Measurements from ENCODE around the gene EIF4A2. TPM values are rescaled to one million over a fixed set of nuclear protein-coding genes. Genes with fewer than 3 reads are reported as not detected.

The EIF4A2 gene
- total and polyA plus RNA-seq, 2 of the 13 experiments (the other 11 are each of a cell fraction or from before 2014, with no cell fraction given) = 480 to 596 TPM

DNA sequence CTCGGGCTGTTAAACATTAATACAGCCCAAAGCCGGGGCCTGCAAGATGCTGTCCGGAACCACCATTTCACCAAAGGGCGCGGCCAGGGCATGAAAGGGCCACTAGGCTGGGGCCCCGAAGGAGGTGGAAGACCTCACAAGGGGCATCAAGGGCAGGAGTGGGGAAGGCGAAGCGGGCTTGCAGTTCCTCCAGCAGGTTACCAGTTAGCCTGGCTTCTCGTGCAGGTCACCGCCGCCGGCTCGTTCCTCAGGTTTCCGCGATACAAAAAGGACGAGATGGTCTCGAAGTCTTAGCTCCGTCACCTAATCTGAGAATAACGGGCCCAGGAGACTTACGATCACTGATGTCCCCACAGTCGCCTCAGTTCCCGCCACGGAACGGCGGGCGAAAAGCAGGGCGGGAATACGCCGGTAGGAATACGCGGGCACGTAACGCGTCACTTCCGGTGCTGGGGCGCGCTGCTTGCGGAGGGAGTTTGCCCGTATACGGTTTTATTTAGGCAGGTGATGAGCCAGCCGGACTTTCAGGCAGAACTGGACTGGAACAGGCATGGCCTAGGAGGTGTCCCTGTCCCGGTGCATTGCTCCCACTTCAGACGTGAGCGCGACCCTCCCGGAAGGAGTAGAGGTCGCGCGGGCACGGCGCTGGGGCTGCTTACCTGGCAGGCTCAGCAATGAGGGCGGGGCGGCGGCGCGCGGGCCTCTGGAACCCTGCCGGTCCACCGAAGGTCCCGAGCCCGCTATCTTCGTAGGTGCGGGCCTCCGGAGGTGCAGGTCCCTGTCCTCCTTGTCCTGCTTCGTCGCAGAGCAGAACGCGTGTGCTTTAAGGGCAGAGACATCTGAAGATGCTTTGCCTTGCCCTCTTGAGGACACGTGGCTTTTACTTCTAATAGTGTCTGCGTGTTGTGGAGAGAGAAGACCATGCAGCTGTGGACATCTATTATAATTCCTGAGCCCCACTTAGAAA lies 23.0 kb downstream of the EIF4A2 start, which contains the start of gene RFC4 (continued):
- TF ChIP-seq, protein P1, sequence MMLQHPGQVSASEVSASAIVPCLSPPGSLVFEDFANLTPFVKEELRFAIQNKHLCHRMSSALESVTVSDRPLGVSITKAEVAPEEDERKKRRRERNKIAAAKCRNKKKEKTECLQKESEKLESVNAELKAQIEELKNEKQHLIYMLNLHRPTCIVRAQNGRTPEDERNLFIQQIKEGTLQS (CRISPR knock-in tag; IDR thresholded peaks at IDR 0.05) = no peak; the same call in 1 of the 2 replicates
- TF ChIP-seq FOXK1 (CRISPR knock-in tag; IDR thresholded peaks at IDR 0.05; ENCODE audit: borderline replicate concordance, low read depth) = peak; percentile 71; the same call in 1 of the 2 replicates
- TF ChIP-seq EP300 (IDR thresholded peaks at IDR 0.05; ENCODE audit: low read depth in 2 of 2, low read length in 2 of 2) = no peak
- peak; percentile 24; the same call in 1 of the 2 replicates for TF ChIP-seq EP300 (CRISPR knock-in tag; IDR thresholded peaks at IDR 0.05; ENCODE audit: borderline replicate concordance)
- TF ChIP-seq BRD4 (CRISPR knock-in tag; IDR thresholded peaks at IDR 0.05) = no peak; the same call in 1 of the 2 replicates
- no peak for TF ChIP-seq RFX3 (CRISPR knock-in tag; IDR thresholded peaks at IDR 0.05)
- TF ChIP-seq, protein P2, sequence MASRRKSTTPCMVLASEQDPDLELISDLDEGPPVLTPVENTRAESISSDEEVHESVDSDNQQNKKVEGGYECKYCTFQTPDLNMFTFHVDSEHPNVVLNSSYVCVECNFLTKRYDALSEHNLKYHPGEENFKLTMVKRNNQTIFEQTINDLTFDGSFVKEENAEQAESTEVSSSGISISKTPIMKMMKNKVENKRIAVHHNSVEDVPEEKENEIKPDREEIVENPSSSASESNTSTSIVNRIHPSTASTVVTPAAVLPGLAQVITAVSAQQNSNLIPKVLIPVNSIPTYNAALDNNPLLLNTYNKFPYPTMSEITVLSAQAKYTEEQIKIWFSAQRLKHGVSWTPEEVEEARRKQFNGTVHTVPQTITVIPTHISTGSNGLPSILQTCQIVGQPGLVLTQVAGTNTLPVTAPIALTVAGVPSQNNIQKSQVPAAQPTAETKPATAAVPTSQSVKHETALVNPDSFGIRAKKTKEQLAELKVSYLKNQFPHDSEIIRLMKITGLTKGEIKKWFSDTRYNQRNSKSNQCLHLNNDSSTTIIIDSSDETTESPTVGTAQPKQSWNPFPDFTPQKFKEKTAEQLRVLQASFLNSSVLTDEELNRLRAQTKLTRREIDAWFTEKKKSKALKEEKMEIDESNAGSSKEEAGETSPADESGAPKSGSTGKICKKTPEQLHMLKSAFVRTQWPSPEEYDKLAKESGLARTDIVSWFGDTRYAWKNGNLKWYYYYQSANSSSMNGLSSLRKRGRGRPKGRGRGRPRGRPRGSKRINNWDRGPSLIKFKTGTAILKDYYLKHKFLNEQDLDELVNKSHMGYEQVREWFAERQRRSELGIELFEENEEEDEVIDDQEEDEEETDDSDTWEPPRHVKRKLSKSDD (CRISPR knock-in tag; IDR thresholded peaks at IDR 0.05; ENCODE audit: low read depth) = peak; percentile 84
- TF ChIP-seq HNRNPL (IDR thresholded peaks at IDR 0.05; ENCODE audit: low read depth, low read length) = 0 out of 2 replicates have a peak, but pooled peaks have one; percentile 51
- TF ChIP-seq, protein P3, sequence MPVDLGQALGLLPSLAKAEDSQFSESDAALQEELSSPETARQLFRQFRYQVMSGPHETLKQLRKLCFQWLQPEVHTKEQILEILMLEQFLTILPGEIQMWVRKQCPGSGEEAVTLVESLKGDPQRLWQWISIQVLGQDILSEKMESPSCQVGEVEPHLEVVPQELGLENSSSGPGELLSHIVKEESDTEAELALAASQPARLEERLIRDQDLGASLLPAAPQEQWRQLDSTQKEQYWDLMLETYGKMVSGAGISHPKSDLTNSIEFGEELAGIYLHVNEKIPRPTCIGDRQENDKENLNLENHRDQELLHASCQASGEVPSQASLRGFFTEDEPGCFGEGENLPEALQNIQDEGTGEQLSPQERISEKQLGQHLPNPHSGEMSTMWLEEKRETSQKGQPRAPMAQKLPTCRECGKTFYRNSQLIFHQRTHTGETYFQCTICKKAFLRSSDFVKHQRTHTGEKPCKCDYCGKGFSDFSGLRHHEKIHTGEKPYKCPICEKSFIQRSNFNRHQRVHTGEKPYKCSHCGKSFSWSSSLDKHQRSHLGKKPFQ (CRISPR knock-in tag; IDR thresholded peaks at IDR 0.05; ENCODE audit: insufficient replicate concordance) = no peak
- peak; percentile 93 for TF ChIP-seq FOXC1 (CRISPR knock-in tag; IDR thresholded peaks at IDR 0.05; ENCODE audit: borderline replicate concordance)
- TF ChIP-seq KDM5A (IDR thresholded peaks at IDR 0.05; ENCODE audit: borderline replicate concordance, low read length) = peak; percentile 91
- TF ChIP-seq, protein P4, sequence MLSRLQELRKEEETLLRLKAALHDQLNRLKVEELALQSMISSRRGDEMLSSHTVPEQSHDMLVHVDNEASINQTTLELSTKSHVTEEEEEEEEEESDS (CRISPR knock-in tag; IDR thresholded peaks at IDR 0.05; ENCODE audit: borderline replicate concordance) = no peak
- peak; percentile 25; the same call in 1 of the 2 replicates for TF ChIP-seq ZNF652 (CRISPR knock-in tag; IDR thresholded peaks at IDR 0.05; ENCODE audit: borderline replicate concordance, low read depth)
- peak; percentile 93 for TF ChIP-seq ZNF781 (CRISPR knock-in tag; IDR thresholded peaks at IDR 0.05; ENCODE audit: borderline replicate concordance, not compliant biosample characterization)
- peak; percentile 83; the same call in 1 of the 2 replicates for TF ChIP-seq SALL1 (CRISPR knock-in tag; IDR thresholded peaks at IDR 0.05)
- peak; percentile 58; the same call in 1 of the 2 replicates for TF ChIP-seq ZBTB38 (CRISPR knock-in tag; IDR thresholded peaks at IDR 0.05)
- TF ChIP-seq, protein P5, sequence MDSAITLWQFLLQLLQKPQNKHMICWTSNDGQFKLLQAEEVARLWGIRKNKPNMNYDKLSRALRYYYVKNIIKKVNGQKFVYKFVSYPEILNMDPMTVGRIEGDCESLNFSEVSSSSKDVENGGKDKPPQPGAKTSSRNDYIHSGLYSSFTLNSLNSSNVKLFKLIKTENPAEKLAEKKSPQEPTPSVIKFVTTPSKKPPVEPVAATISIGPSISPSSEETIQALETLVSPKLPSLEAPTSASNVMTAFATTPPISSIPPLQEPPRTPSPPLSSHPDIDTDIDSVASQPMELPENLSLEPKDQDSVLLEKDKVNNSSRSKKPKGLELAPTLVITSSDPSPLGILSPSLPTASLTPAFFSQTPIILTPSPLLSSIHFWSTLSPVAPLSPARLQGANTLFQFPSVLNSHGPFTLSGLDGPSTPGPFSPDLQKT (CRISPR knock-in tag; IDR thresholded peaks at IDR 0.05; ENCODE audit: borderline replicate concordance) = no peak
- TF ChIP-seq ZNF143 (CRISPR knock-in tag; IDR thresholded peaks at IDR 0.05) = peak; percentile 92
- TF ChIP-seq ZNF24 (IDR thresholded peaks at IDR 0.05) = no peak
- TF ChIP-seq AKAP8 (CRISPR knock-in tag; IDR thresholded peaks at IDR 0.05) = no peak
- TF ChIP-seq, protein P6, sequence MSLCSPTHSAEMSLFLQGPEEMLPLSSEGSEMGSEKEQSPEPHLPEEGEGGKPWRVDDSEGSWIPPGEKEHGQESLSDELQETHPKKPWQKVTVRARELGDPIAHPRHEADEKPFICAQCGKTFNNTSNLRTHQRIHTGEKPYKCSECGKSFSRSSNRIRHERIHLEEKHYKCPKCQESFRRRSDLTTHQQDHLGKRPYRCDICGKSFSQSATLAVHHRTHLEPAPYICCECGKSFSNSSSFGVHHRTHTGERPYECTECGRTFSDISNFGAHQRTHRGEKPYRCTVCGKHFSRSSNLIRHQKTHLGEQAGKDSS (CRISPR knock-in tag; IDR thresholded peaks at IDR 0.05; ENCODE audit: borderline replicate concordance, low read depth) = no peak
